ENCODE measurements around the gene ZSWIM4.

GRCh38 chr19:13819238-13819637 lies 24.0 kb downstream of the ZSWIM4 start:
- no peak for TF ChIP-seq GATA2 (IDR thresholded peaks at IDR 0.05; ENCODE audit: low read depth, low read length)
- no peak for TF ChIP-seq GATA3 (IDR thresholded peaks at IDR 0.05; ENCODE audit: low read depth, low read length)
